Measurements from ENCODE around the gene RALGAPA2. TPM values are rescaled to one million over a fixed set of nuclear protein-coding genes. Genes with fewer than 3 reads are reported as not detected.
A peak's percentile ranks its signal among the peaks of the same experiment; 100 is the strongest.

The RALGAPA2 gene
- total RNA-seq, 2 donors from 2014 or later: 27.8 to 28.5 TPM

GRCh38 chr20:20710443-20711315 lies 1.8 kb downstream of the RALGAPA2 start:
- Histone ChIP-seq H3K27ac (peak overlapping the region; percentile 93 to 95), H3K4me3 (peak overlapping the region; percentile 97 to 99), H3K27me3 (no peaks in the 10 kb centered on the region), H3K9me3 (no peaks in the 10 kb centered on the region), H3K36me3 (no peaks in the 10 kb centered on the region), H3K4me1 (peaks cover 0 to 41% of the 10 kb centered on the region in 2 donors)
- no peak for DNase-seq (ENCODE audit: low spot score)
- TF ChIP-seq CTCF (IDR thresholded peaks at IDR 0.05): no peak

- H3K27ac ChIP-seq: peak overlapping the region in 1 of 2 donors; percentile 93
- no peak for TF ChIP-seq CTCF (IDR thresholded peaks at IDR 0.05)
- H3K27me3 ChIP-seq: no peaks in the 10 kb centered on the region
- H3K36me3 ChIP-seq: no peaks in the 10 kb centered on the region
- no peaks in the 10 kb centered on the region for H3K9me3 ChIP-seq
- no peak for DNase-seq (ENCODE audit: low spot score)
- H3K4me1 ChIP-seq: peaks cover 0 to 41% of the 10 kb centered on the region in 2 donors
- no peak overlapping the region for H3K4me3 ChIP-seq
Observed at GRCh38 chr20:20709887-20710286, 2.6 kb downstream of the RALGAPA2 start.

- Histone ChIP-seq H3K27ac (no peak overlapping the region), H3K36me3 (no peaks in the 10 kb centered on the region), H3K27me3 (no peaks in the 10 kb centered on the region), H3K9me3 (no peaks in the 10 kb centered on the region), H3K4me3 (no peak overlapping the region), H3K4me1 (peaks cover 0 to 32% of the 10 kb centered on the region in 2 donors)
- no peak for DNase-seq (ENCODE audit: low spot score)
- no peak for TF ChIP-seq CTCF (IDR thresholded peaks at IDR 0.05)
Observed at GRCh38 chr20:20706285-20706684, 6.2 kb downstream of the RALGAPA2 start.

GRCh38 chr20:20702330-20703245 lies 9.9 kb downstream of the RALGAPA2 start:
- no peak for DNase-seq (ENCODE audit: low spot score)
- Histone ChIP-seq H3K27me3 (no peaks in the 10 kb centered on the region), H3K36me3 (no peaks in the 10 kb centered on the region), H3K4me3 (no peak overlapping the region), H3K27ac (no peak overlapping the region), H3K4me1 (peaks cover 0 to 13% of the 10 kb centered on the region in 2 donors), H3K9me3 (no peaks in the 10 kb centered on the region)
- TF ChIP-seq CTCF (IDR thresholded peaks at IDR 0.05): no peak

GRCh38 chr20:20699917-20700316 lies 12.5 kb downstream of the RALGAPA2 start:
- Histone ChIP-seq H3K4me3 (no peak overlapping the region), H3K27ac (no peak overlapping the region), H3K4me1 (peaks cover 0 to 20% of the 10 kb centered on the region in 2 donors), H3K9me3 (no peaks in the 10 kb centered on the region), H3K27me3 (no peaks in the 10 kb centered on the region), H3K36me3 (no peaks in the 10 kb centered on the region)
- no peak for DNase-seq (ENCODE audit: low spot score)
- no peak for TF ChIP-seq CTCF (IDR thresholded peaks at IDR 0.05)

All from right atrium auricular region (tissue), 2 donors.